ENCODE data around the gene PIH1D1. TPM values are rescaled to one million over a fixed set of nuclear protein-coding genes. Genes with fewer than 3 reads are reported as not detected.

The PIH1D1 gene
- total RNA-seq, 1 experiment from 2014 or later = 116 TPM

DNA sequence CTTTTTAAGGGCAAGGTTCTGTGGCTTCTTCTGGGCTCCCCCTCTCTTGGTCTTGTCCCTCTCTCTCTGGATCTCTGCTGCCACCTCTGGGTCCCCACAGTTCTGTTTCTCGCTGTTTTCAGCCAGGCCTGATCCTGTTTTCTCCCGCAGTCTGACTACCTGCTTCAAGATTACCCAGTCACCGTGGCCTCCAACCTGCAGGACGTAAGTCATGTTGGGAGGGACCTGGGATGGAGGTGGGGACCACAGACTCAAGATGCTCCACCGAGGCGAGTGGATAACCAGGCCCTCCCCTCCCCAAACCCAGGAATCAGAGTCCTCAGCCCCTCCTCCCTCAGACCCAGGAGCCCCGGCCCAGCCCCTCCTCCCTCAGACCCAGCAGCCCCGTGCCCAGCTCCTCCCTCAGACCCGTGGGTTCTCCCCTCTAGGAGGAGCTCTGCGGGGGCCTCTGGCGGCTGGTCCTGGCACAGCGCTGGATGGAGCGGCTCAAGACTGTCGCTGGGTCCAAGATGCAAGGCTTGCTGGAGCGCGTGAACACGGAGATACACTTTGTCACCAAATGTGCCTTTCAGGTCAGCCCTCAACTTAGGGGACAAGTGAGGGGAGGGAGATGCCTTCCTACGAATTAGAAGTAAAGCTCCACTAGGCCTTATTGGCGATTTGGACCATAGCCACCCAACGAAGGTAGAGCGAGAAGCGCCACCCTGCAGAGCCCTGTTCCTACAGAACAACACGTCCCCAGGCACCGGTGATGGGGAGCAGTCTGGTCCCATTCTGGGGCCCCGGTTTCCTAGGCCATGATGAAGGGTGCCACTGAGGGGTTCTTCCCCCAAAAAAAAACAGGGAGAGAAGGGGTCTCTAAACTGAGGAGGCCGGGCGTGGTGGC lies 24.6 kb upstream of the PIH1D1 start:
- intact Hi-C loops (cut with micrococcal nuclease) = no loop called here
- no peak for DNase-seq (ENCODE audit: unreplicated experiment)
- Mint-ChIP-seq H3K4me1 (ENCODE audit: insufficient read depth, unreplicated experiment) (no peaks in the 10 kb centered on the region), H3K9me3 (ENCODE audit: unreplicated experiment) (no peaks in the 10 kb centered on the region), H3K27ac (ENCODE audit: low read depth, unreplicated experiment) (no peak overlapping the region), H3K27me3 (ENCODE audit: insufficient read depth, unreplicated experiment) (peaks cover 13% of the 10 kb centered on the region), H3K36me3 (ENCODE audit: insufficient read depth, unreplicated experiment) (peaks cover 2% of the 10 kb centered on the region), H3K4me3 (ENCODE audit: unreplicated experiment) (peak overlapping the region; percentile 45)
- POLR2A ChIA-PET = no interaction called here
- CTCF ChIA-PET = interaction anchor here (0.6 to 1.2 kb wide), 4 partner anchors 10 to 521 kb away, joined by 3 to 7 read pairs (median 3); no protein-coding TSS in a partner anchor
- no TSS peak for BruUV-seq (replicated peaks)
- TF ChIP-seq, protein P1, sequence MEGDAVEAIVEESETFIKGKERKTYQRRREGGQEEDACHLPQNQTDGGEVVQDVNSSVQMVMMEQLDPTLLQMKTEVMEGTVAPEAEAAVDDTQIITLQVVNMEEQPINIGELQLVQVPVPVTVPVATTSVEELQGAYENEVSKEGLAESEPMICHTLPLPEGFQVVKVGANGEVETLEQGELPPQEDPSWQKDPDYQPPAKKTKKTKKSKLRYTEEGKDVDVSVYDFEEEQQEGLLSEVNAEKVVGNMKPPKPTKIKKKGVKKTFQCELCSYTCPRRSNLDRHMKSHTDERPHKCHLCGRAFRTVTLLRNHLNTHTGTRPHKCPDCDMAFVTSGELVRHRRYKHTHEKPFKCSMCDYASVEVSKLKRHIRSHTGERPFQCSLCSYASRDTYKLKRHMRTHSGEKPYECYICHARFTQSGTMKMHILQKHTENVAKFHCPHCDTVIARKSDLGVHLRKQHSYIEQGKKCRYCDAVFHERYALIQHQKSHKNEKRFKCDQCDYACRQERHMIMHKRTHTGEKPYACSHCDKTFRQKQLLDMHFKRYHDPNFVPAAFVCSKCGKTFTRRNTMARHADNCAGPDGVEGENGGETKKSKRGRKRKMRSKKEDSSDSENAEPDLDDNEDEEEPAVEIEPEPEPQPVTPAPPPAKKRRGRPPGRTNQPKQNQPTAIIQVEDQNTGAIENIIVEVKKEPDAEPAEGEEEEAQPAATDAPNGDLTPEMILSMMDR (IDR thresholded peaks at IDR 0.05; ENCODE audit: unreplicated experiment) = peak; percentile 50

DNA sequence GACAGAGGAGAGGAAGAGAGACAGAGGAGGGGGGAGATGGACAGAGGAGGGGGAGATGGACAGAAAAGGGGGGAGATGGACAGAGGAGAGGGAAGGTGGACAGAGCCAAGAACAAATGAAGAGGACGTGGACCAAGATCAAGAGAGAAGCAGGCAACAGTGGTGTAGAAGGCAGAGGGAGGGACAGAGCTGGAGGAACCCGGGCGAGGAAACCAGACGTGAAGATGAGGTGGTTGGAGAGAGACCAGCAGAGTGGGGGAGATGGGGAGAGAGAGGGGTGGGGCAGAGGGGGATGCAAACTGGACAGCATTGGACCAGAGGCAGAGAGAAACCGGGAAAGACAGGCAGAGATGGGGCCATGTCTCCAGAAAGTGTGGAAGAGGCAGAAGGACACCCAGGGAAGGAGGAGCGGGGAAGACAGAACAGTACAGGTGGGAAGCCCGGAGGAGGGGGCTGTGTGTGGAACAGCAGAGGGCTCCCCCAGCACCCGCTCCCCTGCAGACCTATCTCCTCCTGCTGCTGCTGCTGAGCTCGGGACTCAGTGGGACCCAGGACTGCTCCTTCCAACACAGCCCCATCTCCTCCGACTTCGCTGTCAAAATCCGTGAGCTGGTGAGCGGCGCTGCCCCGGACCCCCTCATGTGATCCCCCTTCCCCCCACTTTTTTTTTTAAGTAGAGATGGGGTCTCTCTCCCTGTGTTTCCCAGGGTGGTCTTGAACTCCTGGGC lies 23.7 kb upstream of the PIH1D1 start:
- no TSS peak for BruUV-seq (replicated peaks)
- POLR2A ChIA-PET = interaction anchor here (0.7 kb wide), 1 partner anchor 17 kb away, joined by 3 read pairs; no protein-coding TSS in a partner anchor
- no peak for DNase-seq (ENCODE audit: unreplicated experiment)
- TF ChIP-seq, protein P1 (IDR thresholded peaks at IDR 0.05; ENCODE audit: unreplicated experiment) = no peak
- intact Hi-C loops (cut with micrococcal nuclease) = no loop called here
- peaks cover 13% of the 10 kb centered on the region for H3K27me3 Mint-ChIP-seq (ENCODE audit: insufficient read depth, unreplicated experiment)
- H3K36me3 Mint-ChIP-seq (ENCODE audit: insufficient read depth, unreplicated experiment) = peaks cover 5% of the 10 kb centered on the region
- H3K4me3 Mint-ChIP-seq (ENCODE audit: unreplicated experiment) = peak overlapping the region; percentile 77
- no peaks in the 10 kb centered on the region for H3K4me1 Mint-ChIP-seq (ENCODE audit: insufficient read depth, unreplicated experiment)
- H3K9me3 Mint-ChIP-seq (ENCODE audit: unreplicated experiment) = no peaks in the 10 kb centered on the region
- H3K27ac Mint-ChIP-seq (ENCODE audit: low read depth, unreplicated experiment) = peak overlapping the region; percentile 59
- CTCF ChIA-PET = no interaction called here

DNA sequence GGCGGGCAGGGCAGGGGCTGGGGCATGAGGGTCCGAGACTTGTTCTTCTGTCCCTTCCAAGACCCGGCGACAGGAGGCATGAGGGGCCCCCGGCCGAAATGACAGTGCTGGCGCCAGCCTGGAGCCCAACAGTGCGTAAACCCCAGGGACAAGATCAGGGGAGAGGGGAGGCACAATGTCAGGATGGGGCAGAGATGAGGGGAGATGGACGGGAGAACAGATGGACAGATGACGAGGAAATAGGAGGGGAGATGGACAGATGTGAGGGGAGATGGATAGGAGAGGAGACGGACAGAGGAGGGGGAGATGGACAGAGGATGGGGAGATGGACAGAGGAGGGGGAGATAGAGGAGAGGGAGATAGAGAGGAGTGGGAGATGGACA lies 22.9 kb upstream of the PIH1D1 start:
- H3K4me1 Mint-ChIP-seq (ENCODE audit: insufficient read depth, unreplicated experiment) = no peaks in the 10 kb centered on the region
- no peaks in the 10 kb centered on the region for H3K9me3 Mint-ChIP-seq (ENCODE audit: unreplicated experiment)
- H3K36me3 Mint-ChIP-seq (ENCODE audit: insufficient read depth, unreplicated experiment) = peaks cover 5% of the 10 kb centered on the region
- peak overlapping the region; percentile 77 for H3K4me3 Mint-ChIP-seq (ENCODE audit: unreplicated experiment)
- ChIA-PET CTCF (interaction anchor here (1.2 kb wide), 1 partner anchor 10 kb away, joined by 5 read pairs; no protein-coding TSS in a partner anchor), POLR2A (no interaction called here)
- no TSS peak for BruUV-seq (replicated peaks)
- H3K27me3 Mint-ChIP-seq (ENCODE audit: insufficient read depth, unreplicated experiment) = peaks cover 13% of the 10 kb centered on the region
- TF ChIP-seq, protein P1 (IDR thresholded peaks at IDR 0.05; ENCODE audit: unreplicated experiment) = no peak
- DNase-seq (ENCODE audit: unreplicated experiment) = no peak
- H3K27ac Mint-ChIP-seq (ENCODE audit: low read depth, unreplicated experiment) = peak overlapping the region; percentile 59
- intact Hi-C loops (cut with micrococcal nuclease) = loop anchor here (1.0 kb wide), 1 partner anchor 73 kb away; no protein-coding TSS in a partner anchor

Data from MCF 10A (cell line).